Umbilical cord (tissue), 2 donors: ENCODE results near the gene DCAF17. TPM values are rescaled to one million over a fixed set of nuclear protein-coding genes. Genes with fewer than 3 reads are reported as not detected.
"Not testable (repeated sequence)": the region's sequence is repeated elsewhere in the genome, so short reads cannot be mapped to it uniquely, and the experiment has no call there.

Source experiments
- DNase-seq: peaks from one replicate; pipeline ENCODE4 v3.0.0-alpha.2; 2015; ENCODE audit warnings: low spot score
- total RNA-seq: library from RNA; depleted of rRNA; stranded (reverse); fragments of >200 nt; gene quantifications from one replicate; pipeline ENCODE4 v1.2.3, GENCODE V29; 2014; ENCODE audit warnings: low replicate concordance; ENCODE audit not compliant: insufficient read depth

DCAF17 gene
- total RNA-seq, 1 donor from 2014 or later = 37.1 TPM

DNA sequence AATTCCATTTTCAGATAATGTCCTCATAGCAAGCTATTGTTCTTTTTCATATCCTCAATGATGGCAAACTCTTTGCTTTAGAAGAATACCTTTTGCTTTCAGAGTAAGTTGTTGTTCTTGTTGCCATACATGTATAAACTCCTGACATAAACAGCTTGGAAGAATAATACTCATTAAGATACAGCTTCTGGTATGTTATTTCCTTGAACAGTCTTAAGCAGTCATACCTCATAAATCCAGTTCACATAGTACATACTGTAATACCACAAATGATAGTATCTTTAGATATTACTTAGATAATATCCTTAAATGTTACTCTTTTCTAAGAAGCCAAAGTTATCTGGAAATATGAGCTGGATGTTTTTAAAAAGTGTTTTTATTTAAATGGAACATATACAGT lies 23.4 kb upstream of the DCAF17 start:
- DNase-seq = no peak

- no peak for DNase-seq
Measured at GRCh38 chr2:171411214-171411613, 22.8 kb upstream of the DCAF17 start.

GRCh38 chr2:171411791-171412483 lies 22.1 kb upstream of the DCAF17 start:
- DNase-seq = no peak

DNA sequence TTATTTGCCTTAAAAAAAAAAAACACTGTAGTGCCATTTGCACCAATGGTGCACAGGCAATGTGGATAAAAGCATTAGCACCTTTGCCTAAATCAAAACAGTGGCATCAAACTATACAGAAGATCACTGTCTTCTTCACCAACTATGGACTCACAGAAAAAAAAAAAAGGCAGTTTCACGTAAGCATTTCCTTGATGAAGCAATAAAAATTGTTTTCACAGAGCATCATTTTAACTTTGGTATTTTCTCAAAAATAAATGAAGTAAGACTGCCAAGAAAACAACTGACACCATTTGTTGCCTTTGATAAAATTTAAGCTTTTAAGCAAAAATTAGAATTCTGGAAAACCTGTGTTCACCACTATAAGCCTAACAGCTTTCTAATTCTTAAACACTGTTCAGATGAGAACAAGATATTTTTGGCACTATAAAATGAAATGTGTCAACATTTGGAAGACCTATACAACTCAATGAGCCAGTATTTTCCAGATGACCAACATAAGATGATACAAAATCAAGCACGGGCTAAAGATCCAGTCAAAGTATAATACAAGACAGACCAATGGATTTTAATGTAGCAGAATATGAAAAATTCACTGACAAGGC lies 21.4 kb upstream of the DCAF17 start:
- no peak for DNase-seq

DNA sequence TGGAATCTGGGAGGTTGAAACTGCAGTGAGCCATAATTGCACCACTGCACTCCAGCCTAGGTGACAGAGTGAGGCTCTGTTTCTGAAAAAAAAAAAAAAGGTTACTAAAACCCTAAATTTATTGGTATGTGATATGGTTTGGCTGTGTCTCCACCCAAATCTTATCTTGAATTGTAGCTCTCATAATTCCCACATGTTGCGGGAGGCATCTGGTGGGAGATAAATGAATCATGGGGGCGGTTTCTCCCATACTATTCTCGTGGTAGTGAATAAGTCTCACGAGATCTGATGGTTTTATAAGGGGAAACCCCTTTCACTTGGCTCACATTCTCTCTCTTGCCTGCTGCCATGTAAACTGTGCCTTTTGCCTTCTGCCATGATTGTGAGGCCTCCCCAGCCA lies 19.4 kb upstream of the DCAF17 start:
- DNase-seq = not testable (repeated sequence)

DNA sequence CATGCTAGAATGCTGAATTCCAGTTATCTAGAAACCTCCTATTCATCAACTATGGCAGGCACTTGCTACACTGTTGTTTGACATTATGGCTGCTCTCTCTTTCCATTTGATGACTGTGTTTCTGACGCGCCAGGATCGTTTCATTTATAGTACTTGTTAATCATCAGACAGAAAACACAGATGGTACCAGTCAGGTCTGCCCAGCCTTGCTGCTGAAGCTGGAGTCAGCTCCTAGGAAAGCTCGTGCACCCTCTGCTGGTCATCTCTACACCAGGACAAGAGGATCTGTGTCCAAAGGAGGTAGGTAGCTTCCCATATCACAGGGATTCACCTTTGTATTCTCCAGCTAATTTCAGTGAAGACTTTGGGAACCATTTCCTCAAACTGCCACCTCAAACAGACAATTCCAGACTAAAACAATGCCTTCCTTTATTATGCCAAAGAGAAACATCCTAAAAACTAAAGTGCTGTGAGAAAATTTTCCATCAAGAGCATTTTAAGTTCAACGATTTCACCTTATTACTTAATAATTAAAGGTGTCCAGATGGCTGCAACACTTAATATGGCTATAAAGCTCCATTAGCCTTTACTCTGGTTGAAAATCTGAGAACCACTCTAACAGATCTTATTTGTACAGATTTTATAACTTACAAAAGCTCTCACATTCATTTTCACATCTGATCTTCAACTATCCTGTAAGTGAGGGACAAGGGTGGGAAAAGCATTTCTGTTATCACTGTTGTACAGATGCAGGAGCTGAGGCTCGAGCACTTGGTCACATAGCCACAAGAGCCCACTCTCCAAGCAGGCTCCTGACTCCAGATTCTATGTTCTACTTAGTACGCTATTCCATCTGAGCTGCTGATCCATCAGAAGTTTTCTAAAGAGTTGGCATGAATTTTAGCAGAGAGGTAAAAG lies 17.8 kb upstream of the DCAF17 start:
- DNase-seq = peak; percentile 90

GRCh38 chr2:171419333-171419732 lies 14.7 kb upstream of the DCAF17 start:
- DNase-seq = no peak

- DNase-seq = no peak
Measured at GRCh38 chr2:171420728-171421563, 13.1 kb upstream of the DCAF17 start.

DNA sequence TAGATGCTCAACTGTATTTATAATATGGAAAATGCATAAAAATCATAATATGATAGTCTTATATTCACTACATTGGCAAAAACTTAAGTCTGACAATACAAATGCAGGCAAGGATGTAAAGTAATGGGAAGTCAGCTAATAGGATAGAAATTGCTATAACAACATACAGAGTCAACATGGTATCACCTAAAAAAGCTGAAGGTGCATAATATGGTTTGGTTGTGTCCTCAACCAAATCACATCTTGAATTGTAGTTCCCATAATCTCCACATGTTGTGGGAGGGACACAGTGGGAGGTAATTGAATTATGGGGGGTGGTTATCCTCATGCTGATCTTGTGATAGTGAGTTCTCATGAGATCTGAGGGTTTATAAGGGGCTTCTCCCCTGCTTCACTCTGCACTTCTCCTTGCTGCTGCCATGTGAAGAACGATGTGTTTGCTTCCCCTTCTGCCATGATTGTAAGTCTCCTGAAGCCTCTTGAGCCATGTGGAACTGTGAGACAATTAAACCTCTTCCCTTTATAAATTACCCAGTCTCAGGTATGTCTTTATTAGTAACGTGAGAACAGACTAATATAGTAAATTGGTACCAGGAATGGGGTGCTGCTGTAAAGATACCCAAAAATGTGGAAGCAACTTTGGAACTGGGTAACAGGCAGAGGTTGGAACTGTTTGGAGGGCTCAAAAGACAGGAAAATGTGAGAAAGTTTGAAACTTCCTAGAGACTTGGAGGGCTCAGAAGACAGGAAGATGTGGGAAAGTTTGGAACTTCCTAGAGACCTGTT lies 11.1 kb upstream of the DCAF17 start:
- not testable (repeated sequence) for DNase-seq

DNA sequence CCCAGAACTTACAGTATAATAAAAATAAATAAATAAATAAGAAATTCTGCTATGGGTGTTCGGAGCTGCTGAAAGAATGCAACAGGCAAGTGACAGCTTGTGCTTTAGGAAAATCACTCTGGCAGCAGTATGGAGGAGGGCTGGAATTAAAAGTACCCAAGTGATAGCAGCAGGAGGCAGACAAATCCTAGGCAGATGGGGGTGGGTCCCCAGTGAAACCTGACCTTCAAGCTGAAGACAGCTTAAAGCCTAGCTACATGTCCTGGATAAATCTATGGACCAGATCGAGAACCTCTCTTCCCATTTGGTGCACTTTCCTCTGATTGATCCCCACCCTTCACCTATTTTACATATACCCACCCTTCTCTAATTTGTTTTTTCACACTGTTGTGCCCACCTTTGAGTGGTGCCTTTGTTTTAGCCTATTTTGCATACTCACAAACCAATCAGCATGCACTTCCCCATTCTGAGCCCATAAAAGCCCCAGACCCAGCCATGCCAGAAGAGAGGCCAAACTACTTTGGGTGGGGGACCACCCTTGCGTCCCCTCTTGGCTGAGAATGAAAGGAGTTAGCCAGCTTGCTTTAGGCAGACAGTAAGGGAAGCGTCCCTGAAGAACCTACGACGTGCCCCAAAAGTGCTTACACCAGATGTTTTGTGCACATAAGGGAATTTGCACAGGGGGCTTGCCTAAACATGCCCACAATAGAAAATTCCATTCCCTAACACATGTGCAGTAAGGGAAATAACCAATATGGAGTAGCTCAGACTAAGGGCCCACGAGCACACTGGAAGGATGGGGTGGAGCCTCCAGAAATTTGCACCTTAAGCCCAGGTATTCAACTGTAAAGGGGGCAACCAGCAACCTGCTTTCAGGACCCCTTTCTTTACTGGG lies 3.3 kb upstream of the DCAF17 start:
- DNase-seq = no peak

DNA sequence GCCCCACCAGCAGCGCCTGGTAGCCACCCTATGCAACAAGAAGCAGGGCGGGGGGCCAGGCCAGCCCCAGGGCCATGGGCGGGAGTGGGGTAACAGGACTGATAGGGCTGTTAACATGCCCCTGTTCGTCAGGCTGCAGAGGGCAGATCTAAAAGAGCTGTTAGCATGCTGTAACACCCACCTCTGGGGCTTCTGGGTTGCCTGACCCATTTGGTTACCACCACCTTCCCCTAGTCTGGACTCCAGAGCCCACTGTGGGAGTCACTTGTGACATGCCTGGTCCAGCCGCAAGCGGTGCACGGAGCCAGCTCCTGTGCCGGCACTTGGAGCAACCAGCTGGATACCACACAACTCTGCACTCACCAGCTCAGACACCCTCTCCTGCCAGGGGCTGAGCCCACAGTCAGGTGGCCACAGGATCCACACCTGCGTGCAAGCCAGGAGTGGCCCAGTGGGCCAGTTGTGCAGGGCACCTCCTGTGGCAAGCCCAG lies 2.3 kb upstream of the DCAF17 start:
- no peak for DNase-seq

GRCh38 chr2:171432206-171432968 lies 1.6 kb upstream of the DCAF17 start:
- no peak for DNase-seq

DNA sequence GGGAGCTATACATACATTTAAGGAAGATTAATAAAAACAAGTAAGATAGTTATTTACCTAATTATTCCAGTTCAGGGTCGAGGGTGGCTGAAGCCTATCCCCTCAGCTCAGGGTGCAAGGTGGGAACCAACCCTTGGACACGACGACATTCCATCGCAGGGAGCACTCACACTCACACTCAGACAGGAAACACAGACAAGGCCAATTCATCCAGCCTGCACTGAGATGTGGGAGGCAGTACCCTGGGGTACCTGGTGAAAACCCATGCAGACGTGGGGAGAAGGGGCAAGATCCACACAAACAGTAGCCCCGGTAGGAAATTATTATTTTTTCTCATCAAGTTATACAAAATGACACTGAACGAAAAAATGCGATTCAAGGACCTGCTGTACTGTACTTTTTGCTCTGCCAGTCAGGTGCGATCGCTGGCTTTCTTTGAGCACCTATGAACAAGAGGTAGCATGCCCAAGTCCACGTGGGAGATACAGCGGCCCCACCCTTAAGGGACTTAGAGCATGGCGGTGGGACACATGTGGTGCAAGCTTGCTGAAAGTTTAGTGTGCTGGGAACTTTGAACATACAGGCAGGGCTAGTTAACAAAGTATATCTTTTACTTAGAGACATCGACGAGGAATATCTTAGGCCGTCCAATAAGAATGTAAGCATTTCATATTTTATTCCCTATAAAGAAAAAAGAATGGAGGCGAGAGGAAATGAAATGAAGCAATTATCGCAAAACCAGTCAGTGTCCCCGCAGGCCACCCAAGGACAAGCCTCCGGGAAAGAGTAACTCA lies 860 bp upstream of the DCAF17 start:
- DNase-seq = peak; percentile 59

GRCh38 chr2:171433763-171434012 lies 338 bp upstream of the DCAF17 start, which contains the start of gene METTL8:
Gene METTL8, minus strand, starts transcription at chr2:171433990. Its CDS starts 41,805 bp downstream, at chr2:171392185.
- no peak for DNase-seq

DNA sequence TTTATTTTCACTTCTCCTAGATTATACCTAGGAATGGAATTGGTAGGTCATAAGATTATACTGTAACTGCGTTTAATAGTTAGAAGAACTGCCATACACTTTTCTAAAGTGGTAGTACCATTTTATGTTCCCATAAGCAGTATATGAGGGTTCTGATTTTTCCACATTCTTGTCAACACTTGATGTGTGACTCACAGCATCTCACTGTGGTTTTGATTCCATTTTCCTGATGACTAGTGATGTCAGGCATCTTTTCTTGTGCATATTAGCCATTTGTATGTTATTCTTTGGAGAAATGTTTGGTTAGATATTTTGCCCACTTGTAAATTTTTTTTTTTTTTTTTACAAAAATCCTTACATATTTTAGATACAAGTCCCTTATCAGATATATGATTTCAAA lies 2.3 kb downstream of the DCAF17 start:
- no peak for DNase-seq

- DNase-seq = no peak
Measured at GRCh38 chr2:171441470-171441869, 7.4 kb downstream of the DCAF17 start.

GRCh38 chr2:171447675-171448074 lies 13.6 kb downstream of the DCAF17 start:
- DNase-seq = no peak

GRCh38 chr2:171451074-171451473 lies 17.0 kb downstream of the DCAF17 start:
- no peak for DNase-seq
